NT2/D1 (cell line): ENCODE results near the gene NELL1.

Source experiments
- DNase-seq: peaks from one replicate; pipeline ENCODE4 v3.0.0-alpha.2; 2011; ENCODE audit warnings: low read depth, low spot score
- H3K27me3 ChIP-seq: 2 replicates; pipeline ENCODE4 v1.6.0; 2011; ENCODE audit warnings: mild to moderate bottlenecking; ENCODE audit not compliant: insufficient read length, insufficient read depth
- H3K36me3 ChIP-seq: 2 replicates; pipeline ENCODE4 v1.6.1; 2011; ENCODE audit warnings: mild to moderate bottlenecking, low read length, mixed read lengths; ENCODE audit not compliant: insufficient read depth, insufficient read length
- H3K4me1 ChIP-seq: 2 replicates; pipeline ENCODE4 v1.5.1; 2011; ENCODE audit not compliant: insufficient read depth, insufficient read length
- H3K4me3 ChIP-seq: 2 replicates; pipeline ENCODE4 v1.5.1; 2011; ENCODE audit warnings: low read depth; ENCODE audit not compliant: insufficient read length
- H3K9ac ChIP-seq: 2 replicates; pipeline ENCODE4 v1.6.0; 2011; ENCODE audit warnings: low read depth; ENCODE audit not compliant: insufficient read length
- H3K9me3 ChIP-seq: 2 replicates; pipeline ENCODE4 v1.5.1; 2011; ENCODE audit warnings: mild to moderate bottlenecking, low read length; ENCODE audit not compliant: insufficient read depth
- SUZ12 ChIP-seq: IDR thresholded peaks from 2 replicates; pipeline ENCODE4 v1.6.1; 2011; ENCODE audit not compliant: insufficient read length, insufficient read depth; ENCODE audit errors: extremely low read depth
- YY1 ChIP-seq: IDR thresholded peaks from 2 replicates; pipeline ENCODE4 v1.6.1; 2011; ENCODE audit not compliant: insufficient read length, insufficient read depth
- ZNF274 ChIP-seq: IDR thresholded peaks from 2 replicates; pipeline ENCODE4 v1.6.1; 2011; ENCODE audit warnings: mild to moderate bottlenecking, low read depth, low read length

Gene NELL1

GRCh38 chr11:21390430-21390829 is 721.0 kb downstream of the NELL1 start:
- H3K9ac ChIP-seq, result no peak overlapping the region
- H3K36me3 ChIP-seq, result no peaks in the 10 kb centered on the region
- DNase-seq, result no peak
- H3K27me3 ChIP-seq, result no peaks in the 10 kb centered on the region
- H3K9me3 ChIP-seq, result no peaks in the 10 kb centered on the region
- H3K4me3 ChIP-seq, result no peak overlapping the region
- no peaks in the 10 kb centered on the region for H3K4me1 ChIP-seq
- no peak for TF ChIP-seq ZNF274
- TF ChIP-seq SUZ12, result no peak
- TF ChIP-seq YY1, result no peak

- H3K4me3 ChIP-seq, result no peak overlapping the region
Observed at GRCh38 chr11:21396342-21397008, 727.1 kb downstream of the NELL1 start.

GRCh38 chr11:21398195-21398594 is 728.8 kb downstream of the NELL1 start:
- DNase-seq, result no peak
- H3K36me3 ChIP-seq, result no peaks in the 10 kb centered on the region
- no peaks in the 10 kb centered on the region for H3K27me3 ChIP-seq
- no peak overlapping the region for H3K4me3 ChIP-seq
- no peak for TF ChIP-seq YY1
- no peak for TF ChIP-seq ZNF274
- no peak for TF ChIP-seq SUZ12
- H3K4me1 ChIP-seq, result no peaks in the 10 kb centered on the region
- H3K9me3 ChIP-seq, result no peaks in the 10 kb centered on the region
- no peak overlapping the region for H3K9ac ChIP-seq

More at GRCh38 chr11:21396342-21397008, 727.1 kb downstream of the NELL1 start:
- TF ChIP-seq ZNF274 (no peak), SUZ12 (no peak), YY1 (no peak)
- Histone ChIP-seq H3K9me3 (no peaks in the 10 kb centered on the region), H3K9ac (no peak overlapping the region), H3K36me3 (no peaks in the 10 kb centered on the region), H3K27me3 (no peaks in the 10 kb centered on the region), H3K4me1 (no peaks in the 10 kb centered on the region)
- DNase-seq, result no peak

GRCh38 chr11:21401496-21401895 is 732.1 kb downstream of the NELL1 start:
- H3K27me3 ChIP-seq, result no peaks in the 10 kb centered on the region
- TF ChIP-seq ZNF274, result no peak
- TF ChIP-seq YY1, result no peak
- TF ChIP-seq SUZ12, result no peak
- no peaks in the 10 kb centered on the region for H3K9me3 ChIP-seq
- H3K4me1 ChIP-seq, result no peaks in the 10 kb centered on the region
- no peak for DNase-seq
- no peak overlapping the region for H3K4me3 ChIP-seq
- no peak overlapping the region for H3K9ac ChIP-seq
- no peaks in the 10 kb centered on the region for H3K36me3 ChIP-seq

- no peaks in the 10 kb centered on the region for H3K4me1 ChIP-seq
- H3K9me3 ChIP-seq, result no peaks in the 10 kb centered on the region
- DNase-seq, result no peak
- H3K36me3 ChIP-seq, result no peaks in the 10 kb centered on the region
- no peak overlapping the region for H3K9ac ChIP-seq
- H3K27me3 ChIP-seq, result no peaks in the 10 kb centered on the region
- no peak overlapping the region for H3K4me3 ChIP-seq
- no peak for TF ChIP-seq YY1
- no peak for TF ChIP-seq SUZ12
- TF ChIP-seq ZNF274, result no peak
Observed at GRCh38 chr11:21402274-21402673, 732.9 kb downstream of the NELL1 start.

GRCh38 chr11:21403069-21403468 is 733.7 kb downstream of the NELL1 start:
- H3K4me1 ChIP-seq, result no peaks in the 10 kb centered on the region
- DNase-seq, result no peak
- H3K36me3 ChIP-seq, result no peaks in the 10 kb centered on the region
- TF ChIP-seq YY1, result no peak
- no peak for TF ChIP-seq SUZ12
- TF ChIP-seq ZNF274, result no peak
- no peaks in the 10 kb centered on the region for H3K27me3 ChIP-seq
- H3K9ac ChIP-seq, result no peak overlapping the region
- H3K4me3 ChIP-seq, result no peak overlapping the region
- no peaks in the 10 kb centered on the region for H3K9me3 ChIP-seq

GRCh38 chr11:21405422-21405821 is 736.0 kb downstream of the NELL1 start:
- no peaks in the 10 kb centered on the region for H3K27me3 ChIP-seq
- DNase-seq, result no peak
- H3K36me3 ChIP-seq, result no peaks in the 10 kb centered on the region
- H3K9ac ChIP-seq, result no peak overlapping the region
- H3K4me1 ChIP-seq, result no peaks in the 10 kb centered on the region
- TF ChIP-seq ZNF274 (no peak), YY1 (no peak), SUZ12 (no peak)
- H3K4me3 ChIP-seq, result no peak overlapping the region
- H3K9me3 ChIP-seq, result no peaks in the 10 kb centered on the region
